HL-60 (cell line): ENCODE results near the gene ROR2.

Experiments
- CTCF ChIP-seq: IDR thresholded peaks from one replicate; pipeline ENCODE4 v1.5.1; 2011; ENCODE audit warnings: low read length, control low read depth, inconsistent platforms; ENCODE audit not compliant: insufficient read depth
- GABPA ChIP-seq: IDR thresholded peaks from 2 replicates; pipeline ENCODE4 v1.6.1; 2012; ENCODE audit warnings: low read depth
- TF ChIP-seq, protein P1 (sequence below): IDR thresholded peaks from 2 replicates; pipeline ENCODE4 v1.6.1; 2012; ENCODE audit warnings: low read depth; ENCODE audit not compliant: insufficient replicate concordance

DNA sequence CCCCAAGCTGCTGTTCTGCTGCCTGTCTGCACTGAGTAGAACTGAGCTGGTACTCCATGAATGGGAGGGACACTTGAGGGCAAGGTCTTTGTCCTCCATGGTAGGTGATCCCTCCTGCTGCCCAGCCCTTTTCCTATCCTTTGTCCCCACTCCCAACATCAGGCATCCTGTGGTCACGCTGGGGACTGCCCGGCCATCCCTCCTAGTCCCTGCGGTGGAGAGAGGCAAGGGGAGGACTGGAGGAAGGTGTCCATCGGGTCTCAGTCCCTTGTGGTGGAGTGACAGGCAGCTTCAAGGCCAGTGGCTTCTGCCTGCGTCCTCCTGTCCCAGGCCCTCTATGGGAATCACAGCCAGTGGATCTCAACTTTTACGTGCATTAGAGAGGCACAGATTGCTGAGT lies 25.9 kb downstream of the ROR2 start:
- TF ChIP-seq CTCF = no peak
- TF ChIP-seq GABPA = no peak
- TF ChIP-seq, protein P1, sequence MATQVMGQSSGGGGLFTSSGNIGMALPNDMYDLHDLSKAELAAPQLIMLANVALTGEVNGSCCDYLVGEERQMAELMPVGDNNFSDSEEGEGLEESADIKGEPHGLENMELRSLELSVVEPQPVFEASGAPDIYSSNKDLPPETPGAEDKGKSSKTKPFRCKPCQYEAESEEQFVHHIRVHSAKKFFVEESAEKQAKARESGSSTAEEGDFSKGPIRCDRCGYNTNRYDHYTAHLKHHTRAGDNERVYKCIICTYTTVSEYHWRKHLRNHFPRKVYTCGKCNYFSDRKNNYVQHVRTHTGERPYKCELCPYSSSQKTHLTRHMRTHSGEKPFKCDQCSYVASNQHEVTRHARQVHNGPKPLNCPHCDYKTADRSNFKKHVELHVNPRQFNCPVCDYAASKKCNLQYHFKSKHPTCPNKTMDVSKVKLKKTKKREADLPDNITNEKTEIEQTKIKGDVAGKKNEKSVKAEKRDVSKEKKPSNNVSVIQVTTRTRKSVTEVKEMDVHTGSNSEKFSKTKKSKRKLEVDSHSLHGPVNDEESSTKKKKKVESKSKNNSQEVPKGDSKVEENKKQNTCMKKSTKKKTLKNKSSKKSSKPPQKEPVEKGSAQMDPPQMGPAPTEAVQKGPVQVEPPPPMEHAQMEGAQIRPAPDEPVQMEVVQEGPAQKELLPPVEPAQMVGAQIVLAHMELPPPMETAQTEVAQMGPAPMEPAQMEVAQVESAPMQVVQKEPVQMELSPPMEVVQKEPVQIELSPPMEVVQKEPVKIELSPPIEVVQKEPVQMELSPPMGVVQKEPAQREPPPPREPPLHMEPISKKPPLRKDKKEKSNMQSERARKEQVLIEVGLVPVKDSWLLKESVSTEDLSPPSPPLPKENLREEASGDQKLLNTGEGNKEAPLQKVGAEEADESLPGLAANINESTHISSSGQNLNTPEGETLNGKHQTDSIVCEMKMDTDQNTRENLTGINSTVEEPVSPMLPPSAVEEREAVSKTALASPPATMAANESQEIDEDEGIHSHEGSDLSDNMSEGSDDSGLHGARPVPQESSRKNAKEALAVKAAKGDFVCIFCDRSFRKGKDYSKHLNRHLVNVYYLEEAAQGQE = no peak
